Measurements from ENCODE around the gene EHD2.

GRCh38 chr19:47714339-47714738, 1.1 kb downstream of the EHD2 start:
- TF ChIP-seq CTCF (IDR thresholded peaks at IDR 0.05; ENCODE audit: insufficient read depth, low read length, poor library complexity, severe bottlenecking): no peak
- no peak for TF ChIP-seq EZH2phosphoT487 (conservative IDR thresholded peaks at IDR 0.05; ENCODE audit: low read length)

Measured in SU-DHL-6 (cell line).